Esophagus muscularis mucosa (tissue), 4 donors: ENCODE measurements around the gene CAP2. TPM values are rescaled to one million over a fixed set of nuclear protein-coding genes. Genes with fewer than 3 reads are reported as not detected.

ENCODE experiments used
- DNase-seq: peaks from one replicate; pipeline ENCODE4 v3.0.0-alpha.2; 2017; ENCODE audit errors: extremely low spot score
- H3K27ac ChIP-seq, 4 donors: fragments of 200-600 bp; sonication (generic); replicated peaks in 1 of 4; 1 replicate in 3 of 4; 2 replicates in 1 of 4; pipeline ENCODE4 v1.5.1; 2016 to 2019; ENCODE audit warnings: mild to moderate bottlenecking in 1 of 4
- H3K27me3 ChIP-seq, 4 donors: fragments of 200-600 bp; sonication (generic); one replicate each; pipeline versions ENCODE4 v1.5.1 to v1.6.0; 2016 to 2019
- H3K36me3 ChIP-seq, 4 donors: fragments of 200-600 bp; sonication (generic); one replicate each; pipeline ENCODE4 v1.5.1; 2016 to 2019
- H3K4me1 ChIP-seq, 4 donors: fragments of 200-600 bp; sonication (generic); one replicate each; pipeline ENCODE4 v1.5.1; 2016 to 2019
- H3K4me3 ChIP-seq, 4 donors: fragments of 200-600 bp; sonication (generic); 1 replicate in 2 of 4; 2 replicates in 2 of 4; pipeline ENCODE4 v1.5.1; 2016 to 2019; ENCODE audit warnings: mild to moderate bottlenecking in 4 of 4, moderate library complexity in 1 of 4
- H3K9me3 ChIP-seq, 4 donors: fragments of 200-600 bp; sonication (generic); 1 replicate in 3 of 4; 2 replicates in 1 of 4; pipeline ENCODE4 v1.5.1; 2016 to 2019
- EP300 ChIP-seq: sonication (generic); formaldehyde crosslinking; IDR thresholded peaks from one replicate; pipeline ENCODE4 v1.6.1; 2017; ENCODE audit warnings: antibody characterized with exemption
- POLR2A ChIP-seq: fragments of 450-650 bp; IDR thresholded peaks from one replicate; pipeline ENCODE4 v1.6.1; 2017; ENCODE audit warnings: antibody characterized with exemption, moderate library complexity, mild to moderate bottlenecking, low read depth
- POLR2AphosphoS5 ChIP-seq, 2 donors: sonication (generic); formaldehyde crosslinking; IDR thresholded peaks; one replicate each; pipeline ENCODE4 v1.6.1; 2017; ENCODE audit warnings: antibody characterized with exemption in 2 of 2
- WGBS: methylation state at CpG from one replicate; pipeline ENCODE4 v1.1.5; 2018; 5-methylcytosine and 5-hydroxymethylcytosine counted together
- intact Hi-C: fragments of 100-400 bp; cut with DNase I; formaldehyde crosslinking; loops from one replicate; pipeline ENCODE4 v1.15.1; 2023
- total RNA-seq, 4 donors: library from RNA; depleted of rRNA; stranded (reverse); fragments of >200 nt; gene quantifications; one replicate each; pipeline versions ENCODE4 v1.1.0 to v1.2.1, GENCODE V29; 2016
- TF ChIP-seq, protein P1 (sequence below), 3 experiments: fragments of 200-600 bp in 2 of 3; fragments of 450-650 bp in 1 of 3; sonication (generic) in 2 of 3; IDR thresholded peaks; one replicate each; pipeline ENCODE4 v1.5.1; 2017 to 2019; ENCODE audit warnings: antibody characterized with exemption in 3 of 3, mild to moderate bottlenecking in 2 of 3, moderate library complexity in 1 of 3

Gene CAP2
- total RNA-seq, 4 donors from 2014 or later, result 38.3 to 55.6 (median 55.1) TPM

DNA sequence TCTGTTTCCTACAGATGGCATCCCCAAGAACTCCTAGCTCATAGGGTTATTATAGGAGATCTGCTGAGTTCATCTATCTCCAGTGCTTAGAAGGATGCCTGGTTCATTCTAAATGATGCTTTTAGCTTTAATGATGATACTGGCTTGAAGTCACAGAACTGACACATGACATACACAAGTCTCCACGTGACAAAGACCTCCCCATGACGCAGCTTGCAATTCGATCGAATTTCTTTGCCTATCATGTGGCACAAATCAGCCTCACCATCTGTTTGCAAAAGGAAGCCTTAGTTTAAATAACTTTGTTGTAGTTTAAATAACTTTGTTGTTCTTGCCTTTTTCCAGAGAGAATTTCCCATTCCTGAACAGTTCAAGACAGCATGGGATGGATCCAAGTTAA is 162.6 kb downstream of the CAP2 start:
- Histone ChIP-seq H3K4me1 (no peaks in the 10 kb centered on the region), H3K27ac (no peak overlapping the region), H3K27me3 (no peaks in the 10 kb centered on the region), H3K9me3 (no peaks in the 10 kb centered on the region), H3K36me3 (peaks cover 0 to 51% (median 30%) of the 10 kb centered on the region in 4 donors), H3K4me3 (no peak overlapping the region)
- 80% methylated on average over 4 of the region's 4 CpGs for WGBS
- intact Hi-C loops, result no loop called here
- DNase-seq, result no peak
- no peak for TF ChIP-seq POLR2A

DNA sequence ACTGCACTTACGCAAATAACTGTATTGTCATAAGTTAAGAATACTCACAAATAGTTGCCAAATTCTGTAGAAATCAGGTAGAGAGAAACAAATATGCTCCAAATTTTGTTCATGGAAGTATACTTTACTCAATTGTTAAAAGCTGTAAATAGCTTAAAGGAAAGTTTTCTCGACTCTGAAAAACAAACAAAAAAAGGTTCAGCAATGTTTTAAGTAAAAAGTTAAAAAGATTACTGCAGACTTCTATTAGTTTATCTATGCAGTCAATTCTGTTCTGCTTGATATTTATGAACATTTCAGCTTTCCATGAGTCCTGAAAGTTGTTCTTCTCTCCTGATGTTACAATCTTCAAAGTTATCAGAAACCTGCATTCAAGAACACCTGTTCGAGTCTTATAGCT is 169.2 kb downstream of the CAP2 start:
- TF ChIP-seq POLR2A (no peak), EP300 (no peak), POLR2AphosphoS5 (IDR thresholded peaks at IDR 0.05) (no peak)
- TF ChIP-seq, protein P1, sequence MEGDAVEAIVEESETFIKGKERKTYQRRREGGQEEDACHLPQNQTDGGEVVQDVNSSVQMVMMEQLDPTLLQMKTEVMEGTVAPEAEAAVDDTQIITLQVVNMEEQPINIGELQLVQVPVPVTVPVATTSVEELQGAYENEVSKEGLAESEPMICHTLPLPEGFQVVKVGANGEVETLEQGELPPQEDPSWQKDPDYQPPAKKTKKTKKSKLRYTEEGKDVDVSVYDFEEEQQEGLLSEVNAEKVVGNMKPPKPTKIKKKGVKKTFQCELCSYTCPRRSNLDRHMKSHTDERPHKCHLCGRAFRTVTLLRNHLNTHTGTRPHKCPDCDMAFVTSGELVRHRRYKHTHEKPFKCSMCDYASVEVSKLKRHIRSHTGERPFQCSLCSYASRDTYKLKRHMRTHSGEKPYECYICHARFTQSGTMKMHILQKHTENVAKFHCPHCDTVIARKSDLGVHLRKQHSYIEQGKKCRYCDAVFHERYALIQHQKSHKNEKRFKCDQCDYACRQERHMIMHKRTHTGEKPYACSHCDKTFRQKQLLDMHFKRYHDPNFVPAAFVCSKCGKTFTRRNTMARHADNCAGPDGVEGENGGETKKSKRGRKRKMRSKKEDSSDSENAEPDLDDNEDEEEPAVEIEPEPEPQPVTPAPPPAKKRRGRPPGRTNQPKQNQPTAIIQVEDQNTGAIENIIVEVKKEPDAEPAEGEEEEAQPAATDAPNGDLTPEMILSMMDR (IDR thresholded peaks at IDR 0.05), result no peak
- intact Hi-C loops, result no loop called here
- H3K9me3 ChIP-seq, result no peaks in the 10 kb centered on the region
- no peak for DNase-seq
- peaks cover 0 to 11% (median 0%) of the 10 kb centered on the region in 4 donors for H3K4me1 ChIP-seq
- no peaks in the 10 kb centered on the region for H3K36me3 ChIP-seq
- H3K27ac ChIP-seq, result no peak overlapping the region
- H3K27me3 ChIP-seq, result no peaks in the 10 kb centered on the region
- H3K4me3 ChIP-seq, result no peak overlapping the region
- WGBS, result 92% methylated on average over 3 of the region's 3 CpGs

DNA sequence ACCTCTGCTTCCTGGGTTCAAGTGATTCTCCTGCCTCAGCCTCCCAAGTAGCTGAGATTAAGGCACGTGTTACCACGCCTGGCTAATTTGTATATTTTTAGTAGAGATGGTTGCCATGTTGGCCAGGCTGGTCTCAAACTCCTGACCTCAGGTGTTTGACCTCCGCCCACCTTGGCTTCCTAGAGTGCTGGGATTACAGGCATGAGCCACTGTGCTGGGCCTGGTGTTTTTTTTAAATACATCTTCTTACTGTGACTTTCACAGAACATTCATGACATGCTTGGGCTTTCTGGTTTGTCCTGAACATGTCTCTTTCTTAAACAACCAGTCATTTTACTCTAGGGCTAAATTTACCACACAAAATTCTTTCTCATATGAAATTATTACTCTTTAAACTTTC is 172.0 kb downstream of the CAP2 start:
- Histone ChIP-seq H3K4me3 (no peak overlapping the region), H3K27ac (no peak overlapping the region), H3K36me3 (no peaks in the 10 kb centered on the region), H3K4me1 (peaks cover 0 to 11% (median 0%) of the 10 kb centered on the region in 4 donors), H3K9me3 (no peaks in the 10 kb centered on the region), H3K27me3 (no peaks in the 10 kb centered on the region)
- DNase-seq, result no peak
- intact Hi-C loops, result no loop called here
- TF ChIP-seq, protein P1 (IDR thresholded peaks at IDR 0.05), result no peak
- WGBS, result 91% methylated on average over 3 of the region's 3 CpGs

DNA sequence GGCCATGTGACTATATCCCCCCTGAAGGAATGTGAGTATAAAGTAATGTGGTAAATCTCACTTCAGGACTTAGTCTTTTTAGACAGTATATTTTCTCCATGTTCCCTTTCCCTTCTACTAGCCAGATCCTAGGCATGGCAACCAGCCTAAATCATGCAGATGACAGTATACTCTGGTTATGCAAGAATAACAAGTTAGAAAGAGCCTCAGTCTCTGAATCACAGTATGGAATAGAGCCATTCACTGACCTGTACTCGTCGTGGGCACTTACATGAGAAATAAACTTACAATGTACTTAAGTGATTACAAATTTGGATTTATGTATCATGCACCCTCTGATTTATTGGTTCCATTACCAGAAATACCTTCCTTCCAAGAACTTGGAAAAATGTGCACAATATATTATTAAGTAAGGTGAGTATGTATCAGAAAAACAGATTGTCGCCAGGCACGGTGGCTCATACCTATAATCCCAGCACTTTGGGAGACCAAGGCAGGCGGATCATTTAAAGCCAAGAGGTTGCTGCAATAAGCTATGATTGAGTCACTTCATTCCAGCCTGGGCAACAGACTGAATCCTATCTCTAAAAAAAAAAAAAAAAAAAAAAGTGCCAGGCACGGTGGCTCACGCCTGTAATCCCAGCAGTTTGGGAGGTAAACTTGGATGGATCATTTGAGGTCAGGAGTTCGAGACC is 181.6 kb downstream of the CAP2 start:
- peaks cover 0 to 11% (median 2%) of the 10 kb centered on the region in 4 donors for H3K9me3 ChIP-seq
- no peak overlapping the region for H3K27ac ChIP-seq
- TF ChIP-seq POLR2AphosphoS5 (IDR thresholded peaks at IDR 0.05) (no peak), POLR2A (no peak), EP300 (no peak)
- TF ChIP-seq, protein P1 (IDR thresholded peaks at IDR 0.05), result no peak
- no peaks in the 10 kb centered on the region for H3K36me3 ChIP-seq
- DNase-seq, result peak; percentile 29
- H3K4me3 ChIP-seq, result no peak overlapping the region
- intact Hi-C loops, result no loop called here
- no peaks in the 10 kb centered on the region for H3K27me3 ChIP-seq
- H3K4me1 ChIP-seq, result peaks cover 0 to 5% (median 0%) of the 10 kb centered on the region in 4 donors
- WGBS, result 81% methylated on average over 8 of the region's 8 CpGs

DNA sequence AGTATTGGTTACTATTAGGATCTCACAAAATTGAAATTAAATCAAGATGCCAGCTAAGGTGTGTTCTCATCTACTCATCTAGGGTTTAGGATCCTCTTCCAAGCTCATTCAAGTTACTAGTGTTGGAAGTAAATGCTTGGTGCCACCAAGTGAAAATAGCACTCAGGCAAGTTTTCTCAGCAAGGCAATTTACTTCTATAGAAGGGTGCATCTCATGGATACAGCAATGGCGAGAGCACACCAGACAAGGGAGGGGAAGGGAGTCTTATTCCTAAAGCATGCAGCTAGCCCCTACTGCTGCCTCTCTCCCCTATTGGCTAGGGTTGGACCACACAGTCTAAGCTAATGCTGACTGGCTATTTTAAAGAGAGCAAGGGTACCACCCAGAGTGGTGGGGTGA is 183.7 kb downstream of the CAP2 start:
- peak; percentile 39 for DNase-seq
- intact Hi-C loops, result no loop called here
- TF ChIP-seq POLR2A, result no peak
- no peak for TF ChIP-seq POLR2AphosphoS5 (IDR thresholded peaks at IDR 0.05)
- TF ChIP-seq EP300, result no peak
- TF ChIP-seq, protein P1 (IDR thresholded peaks at IDR 0.05), result no peak
- no peaks in the 10 kb centered on the region for H3K36me3 ChIP-seq
- peaks cover 0 to 9% (median 2%) of the 10 kb centered on the region in 4 donors for H3K4me1 ChIP-seq
- no peak overlapping the region for H3K27ac ChIP-seq
- H3K27me3 ChIP-seq, result no peaks in the 10 kb centered on the region
- no peak overlapping the region for H3K4me3 ChIP-seq
- peaks cover 0 to 11% (median 2%) of the 10 kb centered on the region in 4 donors for H3K9me3 ChIP-seq
- WGBS, result 100% methylated on average over 1 of the region's 1 CpG
